HepG2 (cell line): Measurements from ENCODE around the gene RILP. TPM values are rescaled to one million over a fixed set of nuclear protein-coding genes. Genes with fewer than 3 reads are reported as not detected.

Source experiments
- EHMT2 ChIP-seq: fragments of 200-600 bp; sonication (generic); IDR thresholded peaks from 2 replicates; pipeline ENCODE4 v1.7.0; 2017; ENCODE audit warnings: antibody characterized with exemption, low read depth, low read length, borderline replicate concordance
- GABPA ChIP-seq, 2 experiments: IDR thresholded peaks; 2 replicates each; pipeline ENCODE4 v1.6.1; 2011 to 2016; ENCODE audit warnings: low read depth in 2 of 2, low read length in 1 of 2, missing biosample characterization in 1 of 2, missing genetic modification characterization in 1 of 2
- KDM5B ChIP-seq: sonication (generic); formaldehyde crosslinking; IDR thresholded peaks from 2 replicates; pipeline ENCODE4 v1.4.0; 2020; ENCODE audit warnings: missing genetic modification reagents, mild to moderate bottlenecking, borderline replicate concordance
- MBD4 ChIP-seq: IDR thresholded peaks from 2 replicates; pipeline ENCODE4 v1.6.1; 2012; ENCODE audit warnings: low read length, inconsistent platforms, borderline replicate concordance
- NR2C2 ChIP-seq: sonication (generic); formaldehyde crosslinking; IDR thresholded peaks from 2 replicates; pipeline ENCODE4 v1.4.0; 2020; ENCODE audit warnings: missing genetic modification reagents, mild to moderate bottlenecking, moderate library complexity, borderline replicate concordance
- PAX8 ChIP-seq: sonication (generic); formaldehyde crosslinking; IDR thresholded peaks from 2 replicates; pipeline ENCODE4 v1.8.0; 2022; ENCODE audit warnings: mild to moderate bottlenecking, missing genetic modification reagents, borderline replicate concordance
- RFXANK ChIP-seq: IDR thresholded peaks from 2 replicates; pipeline ENCODE4 v1.6.1; 2016
- TCF7 ChIP-seq: sonication (generic); IDR thresholded peaks from 2 replicates; pipeline ENCODE4 v1.6.1; 2016; ENCODE audit warnings: antibody characterized with exemption, low read depth
- THYN1 ChIP-seq: sonication (generic); formaldehyde crosslinking; IDR thresholded peaks from 2 replicates; pipeline ENCODE4 v1.8.1; 2023; ENCODE audit warnings: low read depth, mild to moderate bottlenecking, moderate library complexity, missing genetic modification reagents, borderline replicate concordance
- ZBTB3 ChIP-seq: sonication (generic); formaldehyde crosslinking; IDR thresholded peaks from 2 replicates; pipeline ENCODE4 v1.4.0; 2020; ENCODE audit warnings: low read depth, mild to moderate bottlenecking, moderate library complexity, missing genetic modification reagents, borderline replicate concordance
- ZC3H13 ChIP-seq: sonication (generic); formaldehyde crosslinking; IDR thresholded peaks from 2 replicates; pipeline ENCODE4 v1.8.1; 2023; ENCODE audit warnings: mild to moderate bottlenecking, missing genetic modification reagents, moderate library complexity
- ZNF235 ChIP-seq: sonication (generic); formaldehyde crosslinking; IDR thresholded peaks from 2 replicates; pipeline ENCODE4 v1.8.1; 2023; ENCODE audit warnings: mild to moderate bottlenecking, missing genetic modification reagents, borderline replicate concordance
- ZNF264 ChIP-seq: sonication (generic); formaldehyde crosslinking; IDR thresholded peaks from 2 replicates; pipeline ENCODE4 v1.4.0; 2020; ENCODE audit warnings: missing genetic modification reagents
- ZNF546 ChIP-seq: sonication (generic); formaldehyde crosslinking; conservative IDR thresholded peaks from 2 replicates; pipeline ENCODE4 v1.8.1; 2023; ENCODE audit warnings: mild to moderate bottlenecking, missing genetic modification reagents
- ZSCAN12 ChIP-seq: sonication (generic); formaldehyde crosslinking; IDR thresholded peaks from 2 replicates; pipeline ENCODE4 v1.9.0; 2021; ENCODE audit warnings: mild to moderate bottlenecking, missing genetic modification reagents
- polyA plus RNA-seq, 8 experiments: library from polyadenylated mRNA; depleted of rRNA in 3 of 8; stranded (reverse) in 7 of 8; unstranded in 1 of 8; fragments of >200 nt; fragmentation: Illumina TruSeq in 4 of 8; extraction: Trizol in 4 of 8; gene quantifications; 2 replicates each; pipeline versions ENCODE4 v1.2.1 to v1.2.3, GENCODE V29; 2011 to 2016; ENCODE audit warnings: low read depth in 4 of 8, missing spikeins in 1 of 8, mixed read lengths in 1 of 8; ENCODE audit not compliant: insufficient read depth in 1 of 8
- total RNA-seq, 5 experiments: library from RNA; depleted of rRNA; stranded (reverse); fragments of >200 nt; fragmentation: Illumina TruSeq; extraction: Trizol; gene quantifications; 2 replicates each; pipeline ENCODE4 v1.2.3, GENCODE V29; 2016; ENCODE audit warnings: low read depth in 1 of 5
- TF ChIP-seq, protein P1 (sequence below): sonication (generic); formaldehyde crosslinking; IDR thresholded peaks from 2 replicates; pipeline ENCODE4 v1.5.0; 2020; ENCODE audit warnings: missing genetic modification reagents
- TF ChIP-seq, protein P2 (sequence below): sonication (generic); formaldehyde crosslinking; IDR thresholded peaks from 2 replicates; pipeline ENCODE4 v1.9.0; 2022; ENCODE audit warnings: missing genetic modification reagents, mild to moderate bottlenecking, borderline replicate concordance
- TF ChIP-seq, protein P3 (sequence below): sonication (generic); formaldehyde crosslinking; IDR thresholded peaks from 2 replicates; pipeline ENCODE4 v1.8.0; 2022; ENCODE audit warnings: missing genetic modification reagents, mild to moderate bottlenecking, moderate library complexity, borderline replicate concordance
- TF ChIP-seq, protein P4 (sequence below): sonication (generic); formaldehyde crosslinking; IDR thresholded peaks from 2 replicates; pipeline ENCODE4; 2020; ENCODE audit warnings: missing genetic modification reagents, mild to moderate bottlenecking, borderline replicate concordance

RILP gene
- total and polyA plus RNA-seq, 2 of the 13 experiments (the other 11 are each of a cell fraction or from before 2014, with no cell fraction given) = 6.6 to 8.1 TPM

DNA sequence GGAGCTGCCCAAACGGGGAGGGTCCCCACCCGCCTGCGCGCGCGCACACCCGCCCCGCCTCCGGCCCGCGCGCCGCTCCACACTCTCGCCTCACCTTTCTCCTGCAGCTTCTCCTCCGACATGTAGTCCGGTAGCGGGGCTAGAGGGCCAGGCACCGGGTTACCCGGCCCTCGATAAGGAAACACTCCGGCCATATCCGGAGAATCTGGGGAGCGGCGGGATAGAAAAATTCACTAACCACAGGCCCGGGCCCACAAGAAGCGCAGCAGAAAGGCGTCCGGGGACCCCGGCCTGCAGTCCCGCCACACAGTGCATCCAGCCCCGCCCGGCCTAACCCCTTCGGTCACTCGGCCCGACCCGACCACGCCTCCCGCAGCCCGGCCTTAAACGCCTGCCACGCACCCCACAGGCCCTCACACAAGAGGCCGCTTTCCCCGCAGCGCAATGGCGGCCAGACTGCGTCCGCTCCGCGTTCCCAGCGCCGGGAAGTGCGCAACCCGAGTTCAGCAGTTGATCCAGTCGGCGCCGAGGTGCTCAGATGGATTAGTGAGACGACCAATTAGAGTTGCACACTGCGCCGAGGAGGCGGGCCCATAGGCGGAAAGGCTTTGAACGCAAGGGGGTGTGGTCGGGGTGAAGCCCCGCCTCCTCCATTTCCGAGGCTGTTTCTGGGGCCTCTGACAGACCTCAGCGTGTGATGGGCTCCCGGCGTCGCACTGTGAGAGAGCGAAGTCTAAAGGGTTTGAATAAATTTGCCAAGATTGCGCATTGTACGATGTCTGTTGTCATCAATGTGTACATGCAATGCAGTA, 34.9 kb upstream of the RILP start, which contains the start of gene PRPF8 (continued):
- TF ChIP-seq, protein P1, sequence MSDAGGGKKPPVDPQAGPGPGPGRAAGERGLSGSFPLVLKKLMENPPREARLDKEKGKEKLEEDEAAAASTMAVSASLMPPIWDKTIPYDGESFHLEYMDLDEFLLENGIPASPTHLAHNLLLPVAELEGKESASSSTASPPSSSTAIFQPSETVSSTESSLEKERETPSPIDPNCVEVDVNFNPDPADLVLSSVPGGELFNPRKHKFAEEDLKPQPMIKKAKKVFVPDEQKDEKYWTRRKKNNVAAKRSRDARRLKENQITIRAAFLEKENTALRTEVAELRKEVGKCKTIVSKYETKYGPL (CRISPR knock-in tag) = no peak
- TF ChIP-seq TCF7 (no peak), ZSCAN12 (no peak), ZNF235 (CRISPR knock-in tag) (no peak), EHMT2 (no peak), THYN1 (CRISPR knock-in tag) (0 out of 2 replicates have a peak, but pooled peaks have one; percentile 2), MBD4 (no peak), ZC3H13 (CRISPR knock-in tag) (no peak), ZNF546 (CRISPR knock-in tag) (no peak), ZBTB3 (CRISPR knock-in tag) (no peak), ZNF264 (CRISPR knock-in tag) (no peak), KDM5B (CRISPR knock-in tag) (peak; percentile 76; the same call in 1 of the 2 replicates), NR2C2 (CRISPR knock-in tag) (peak; percentile 87), GABPA (IDR thresholded peaks at IDR 0.05; ENCODE audit: low read depth, low read length) (peak; percentile 81), GABPA (CRISPR knock-in tag; IDR thresholded peaks at IDR 0.05; ENCODE audit: low read depth) (peak; percentile 94), PAX8 (peak; percentile 55; the same call in 1 of the 2 replicates), RFXANK (CRISPR knock-in tag) (no peak)
- TF ChIP-seq, protein P2, sequence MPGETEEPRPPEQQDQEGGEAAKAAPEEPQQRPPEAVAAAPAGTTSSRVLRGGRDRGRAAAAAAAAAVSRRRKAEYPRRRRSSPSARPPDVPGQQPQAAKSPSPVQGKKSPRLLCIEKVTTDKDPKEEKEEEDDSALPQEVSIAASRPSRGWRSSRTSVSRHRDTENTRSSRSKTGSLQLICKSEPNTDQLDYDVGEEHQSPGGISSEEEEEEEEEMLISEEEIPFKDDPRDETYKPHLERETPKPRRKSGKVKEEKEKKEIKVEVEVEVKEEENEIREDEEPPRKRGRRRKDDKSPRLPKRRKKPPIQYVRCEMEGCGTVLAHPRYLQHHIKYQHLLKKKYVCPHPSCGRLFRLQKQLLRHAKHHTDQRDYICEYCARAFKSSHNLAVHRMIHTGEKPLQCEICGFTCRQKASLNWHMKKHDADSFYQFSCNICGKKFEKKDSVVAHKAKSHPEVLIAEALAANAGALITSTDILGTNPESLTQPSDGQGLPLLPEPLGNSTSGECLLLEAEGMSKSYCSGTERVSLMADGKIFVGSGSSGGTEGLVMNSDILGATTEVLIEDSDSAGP (CRISPR knock-in tag) = peak; percentile 85; the same call in 1 of the 2 replicates
- TF ChIP-seq, protein P3, sequence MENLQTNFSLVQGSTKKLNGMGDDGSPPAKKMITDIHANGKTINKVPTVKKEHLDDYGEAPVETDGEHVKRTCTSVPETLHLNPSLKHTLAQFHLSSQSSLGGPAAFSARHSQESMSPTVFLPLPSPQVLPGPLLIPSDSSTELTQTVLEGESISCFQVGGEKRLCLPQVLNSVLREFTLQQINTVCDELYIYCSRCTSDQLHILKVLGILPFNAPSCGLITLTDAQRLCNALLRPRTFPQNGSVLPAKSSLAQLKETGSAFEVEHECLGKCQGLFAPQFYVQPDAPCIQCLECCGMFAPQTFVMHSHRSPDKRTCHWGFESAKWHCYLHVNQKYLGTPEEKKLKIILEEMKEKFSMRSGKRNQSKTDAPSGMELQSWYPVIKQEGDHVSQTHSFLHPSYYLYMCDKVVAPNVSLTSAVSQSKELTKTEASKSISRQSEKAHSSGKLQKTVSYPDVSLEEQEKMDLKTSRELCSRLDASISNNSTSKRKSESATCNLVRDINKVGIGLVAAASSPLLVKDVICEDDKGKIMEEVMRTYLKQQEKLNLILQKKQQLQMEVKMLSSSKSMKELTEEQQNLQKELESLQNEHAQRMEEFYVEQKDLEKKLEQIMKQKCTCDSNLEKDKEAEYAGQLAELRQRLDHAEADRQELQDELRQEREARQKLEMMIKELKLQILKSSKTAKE = no peak
- TF ChIP-seq, protein P4, sequence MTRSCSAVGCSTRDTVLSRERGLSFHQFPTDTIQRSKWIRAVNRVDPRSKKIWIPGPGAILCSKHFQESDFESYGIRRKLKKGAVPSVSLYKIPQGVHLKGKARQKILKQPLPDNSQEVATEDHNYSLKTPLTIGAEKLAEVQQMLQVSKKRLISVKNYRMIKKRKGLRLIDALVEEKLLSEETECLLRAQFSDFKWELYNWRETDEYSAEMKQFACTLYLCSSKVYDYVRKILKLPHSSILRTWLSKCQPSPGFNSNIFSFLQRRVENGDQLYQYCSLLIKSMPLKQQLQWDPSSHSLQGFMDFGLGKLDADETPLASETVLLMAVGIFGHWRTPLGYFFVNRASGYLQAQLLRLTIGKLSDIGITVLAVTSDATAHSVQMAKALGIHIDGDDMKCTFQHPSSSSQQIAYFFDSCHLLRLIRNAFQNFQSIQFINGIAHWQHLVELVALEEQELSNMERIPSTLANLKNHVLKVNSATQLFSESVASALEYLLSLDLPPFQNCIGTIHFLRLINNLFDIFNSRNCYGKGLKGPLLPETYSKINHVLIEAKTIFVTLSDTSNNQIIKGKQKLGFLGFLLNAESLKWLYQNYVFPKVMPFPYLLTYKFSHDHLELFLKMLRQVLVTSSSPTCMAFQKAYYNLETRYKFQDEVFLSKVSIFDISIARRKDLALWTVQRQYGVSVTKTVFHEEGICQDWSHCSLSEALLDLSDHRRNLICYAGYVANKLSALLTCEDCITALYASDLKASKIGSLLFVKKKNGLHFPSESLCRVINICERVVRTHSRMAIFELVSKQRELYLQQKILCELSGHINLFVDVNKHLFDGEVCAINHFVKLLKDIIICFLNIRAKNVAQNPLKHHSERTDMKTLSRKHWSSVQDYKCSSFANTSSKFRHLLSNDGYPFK (CRISPR knock-in tag) = peak; percentile 86; the same call in 1 of the 2 replicates
